ENCODE data around the gene ACACB. TPM values are rescaled to one million over a fixed set of nuclear protein-coding genes. Genes with fewer than 3 reads are reported as not detected.

Gene ACACB
- polyA plus RNA-seq, 6 donors from 2014 or later = 1.3 to 4.8 (median 4.0) TPM; not detected in 1

- H3K36me3 Mint-ChIP-seq = peaks cover 16 to 22% of the 10 kb centered on the region in 2 donors
- DNase-seq = no peak
- no peak overlapping the region for H3K27ac Mint-ChIP-seq
- H3K27me3 Mint-ChIP-seq = no peaks in the 10 kb centered on the region
- ATAC-seq (ENCODE audit: low read depth in 2 of 2) = no peak
- no peaks in the 10 kb centered on the region for H3K4me1 Mint-ChIP-seq
- H3K9me3 Mint-ChIP-seq = peaks cover 5 to 16% (median 8%) of the 10 kb centered on the region in 7 donors
- H3K4me3 Mint-ChIP-seq = no peak overlapping the region
These were observed 151.0 kb downstream of the ACACB start for GRCh38 chr12:109267361-109267760.

DNA sequence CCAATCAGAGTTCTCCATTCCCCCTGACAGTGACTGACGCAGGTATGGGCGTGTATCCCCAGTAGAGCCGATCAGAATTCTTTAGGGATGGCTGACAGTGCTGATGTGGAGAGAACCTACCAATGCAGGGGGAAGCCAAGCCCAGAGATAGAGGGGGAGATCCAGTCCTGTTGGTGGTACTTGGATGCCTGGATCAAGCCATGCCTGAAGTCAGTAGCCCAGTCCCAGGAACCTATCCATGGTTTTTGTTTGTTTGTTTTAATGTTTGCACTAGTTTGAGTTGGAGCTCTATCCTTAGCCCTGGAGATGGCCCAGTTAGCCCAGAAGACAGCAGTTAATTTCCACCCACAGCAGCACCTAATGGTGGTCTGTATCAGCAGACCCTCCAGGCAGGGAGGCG is 152.5 kb downstream of the ACACB start:
- no peak overlapping the region for H3K27ac Mint-ChIP-seq
- ATAC-seq (ENCODE audit: low read depth in 2 of 2) = no peak
- H3K9me3 Mint-ChIP-seq = peaks cover 0 to 9% (median 3%) of the 10 kb centered on the region in 7 donors
- no peaks in the 10 kb centered on the region for H3K4me1 Mint-ChIP-seq
- peaks cover 11 to 17% of the 10 kb centered on the region in 2 donors for H3K36me3 Mint-ChIP-seq
- DNase-seq = no peak
- no peak overlapping the region for H3K4me3 Mint-ChIP-seq
- H3K27me3 Mint-ChIP-seq = peaks cover 0 to 9% (median 8%) of the 10 kb centered on the region in 3 donors

DNA sequence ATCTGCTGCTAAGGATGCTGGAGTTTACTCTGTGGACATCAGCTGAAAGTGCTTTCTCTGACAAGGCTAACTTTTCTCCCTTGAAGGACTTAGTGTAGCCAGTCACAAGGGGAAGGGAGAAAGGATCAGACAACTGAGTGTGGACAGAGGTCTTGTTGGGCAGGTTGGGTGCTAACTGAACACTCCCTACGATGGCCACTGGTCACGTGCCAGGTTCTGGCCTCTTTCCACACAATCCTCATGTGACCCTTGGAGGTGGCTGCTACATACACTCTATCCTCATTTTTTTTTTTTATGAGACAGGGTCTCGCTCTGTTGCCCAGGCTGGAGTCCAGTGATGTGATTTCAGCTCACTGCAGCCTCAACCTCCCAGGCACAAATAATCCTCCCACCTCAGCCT is 153.0 kb downstream of the ACACB start:
- Mint-ChIP-seq H3K4me1 (no peaks in the 10 kb centered on the region), H3K36me3 (peaks cover 9 to 13% of the 10 kb centered on the region in 2 donors), H3K4me3 (no peak overlapping the region), H3K27me3 (peaks cover 0 to 9% (median 8%) of the 10 kb centered on the region in 3 donors), H3K9me3 (peaks cover 0 to 9% (median 3%) of the 10 kb centered on the region in 7 donors), H3K27ac (no peak overlapping the region)
- ATAC-seq (ENCODE audit: low read depth in 2 of 2) = no peak
- DNase-seq = no peak

- no peak for ATAC-seq (ENCODE audit: low read depth in 2 of 2)
- H3K4me1 Mint-ChIP-seq = no peaks in the 10 kb centered on the region
- peaks cover 0 to 17% (median 16%) of the 10 kb centered on the region in 3 donors for H3K27me3 Mint-ChIP-seq
These were observed 154.1 kb downstream of the ACACB start for GRCh38 chr12:109270494-109270893.

GRCh38 chr12:109271418-109271817 is 155.0 kb downstream of the ACACB start:
- peaks cover 9 to 14% of the 10 kb centered on the region in 2 donors for H3K36me3 Mint-ChIP-seq
- peaks cover 0 to 9% (median 3%) of the 10 kb centered on the region in 7 donors for H3K9me3 Mint-ChIP-seq
- peaks cover 0 to 22% (median 20%) of the 10 kb centered on the region in 3 donors for H3K27me3 Mint-ChIP-seq
- ATAC-seq (ENCODE audit: low read depth in 2 of 2) (no peak), DNase-seq (no peak)
- no peak overlapping the region for H3K4me3 Mint-ChIP-seq
- H3K4me1 Mint-ChIP-seq = no peaks in the 10 kb centered on the region
- no peak overlapping the region for H3K27ac Mint-ChIP-seq

More at GRCh38 chr12:109270494-109270893, 154.1 kb downstream of the ACACB start:
- peaks cover 9% of the 10 kb centered on the region in 2 donors for H3K36me3 Mint-ChIP-seq
- peaks cover 0 to 9% (median 3%) of the 10 kb centered on the region in 7 donors for H3K9me3 Mint-ChIP-seq
- H3K4me3 Mint-ChIP-seq = no peak overlapping the region
- DNase-seq = no peak
- no peak overlapping the region for H3K27ac Mint-ChIP-seq

- H3K36me3 Mint-ChIP-seq = peaks cover 9 to 15% of the 10 kb centered on the region in 2 donors
- ATAC-seq (ENCODE audit: low read depth in 2 of 2) = no peak
- H3K27me3 Mint-ChIP-seq = peaks cover 0 to 32% (median 20%) of the 10 kb centered on the region in 3 donors
- peaks cover 0 to 3% (median 0%) of the 10 kb centered on the region in 3 donors for H3K4me1 Mint-ChIP-seq
- no peak overlapping the region for H3K27ac Mint-ChIP-seq
- no peak overlapping the region for H3K4me3 Mint-ChIP-seq
- H3K9me3 Mint-ChIP-seq = peaks cover 0 to 9% (median 3%) of the 10 kb centered on the region in 7 donors
- no peak for DNase-seq
These were observed 157.0 kb downstream of the ACACB start for GRCh38 chr12:109273354-109273753.

GRCh38 chr12:109274381-109274780 is 158.0 kb downstream of the ACACB start:
- H3K4me1 Mint-ChIP-seq = peaks cover 0 to 3% (median 0%) of the 10 kb centered on the region in 3 donors
- H3K27ac Mint-ChIP-seq = no peak overlapping the region
- H3K27me3 Mint-ChIP-seq = peaks cover 0 to 32% (median 20%) of the 10 kb centered on the region in 3 donors
- H3K9me3 Mint-ChIP-seq = peaks cover 0 to 9% (median 3%) of the 10 kb centered on the region in 7 donors
- DNase-seq (no peak), ATAC-seq (ENCODE audit: low read depth in 2 of 2) (no peak)
- H3K4me3 Mint-ChIP-seq = no peak overlapping the region
- peaks cover 9 to 15% of the 10 kb centered on the region in 2 donors for H3K36me3 Mint-ChIP-seq

GRCh38 chr12:109275173-109275572 is 158.8 kb downstream of the ACACB start:
- peaks cover 7 to 12% of the 10 kb centered on the region in 2 donors for H3K36me3 Mint-ChIP-seq
- peaks cover 0 to 3% (median 0%) of the 10 kb centered on the region in 3 donors for H3K4me1 Mint-ChIP-seq
- ATAC-seq (ENCODE audit: low read depth in 2 of 2) (no peak), DNase-seq (no peak)
- H3K27ac Mint-ChIP-seq = no peak overlapping the region
- peaks cover 0 to 7% (median 3%) of the 10 kb centered on the region in 7 donors for H3K9me3 Mint-ChIP-seq
- H3K27me3 Mint-ChIP-seq = peaks cover 0 to 32% (median 20%) of the 10 kb centered on the region in 3 donors
- H3K4me3 Mint-ChIP-seq = no peak overlapping the region

DNA sequence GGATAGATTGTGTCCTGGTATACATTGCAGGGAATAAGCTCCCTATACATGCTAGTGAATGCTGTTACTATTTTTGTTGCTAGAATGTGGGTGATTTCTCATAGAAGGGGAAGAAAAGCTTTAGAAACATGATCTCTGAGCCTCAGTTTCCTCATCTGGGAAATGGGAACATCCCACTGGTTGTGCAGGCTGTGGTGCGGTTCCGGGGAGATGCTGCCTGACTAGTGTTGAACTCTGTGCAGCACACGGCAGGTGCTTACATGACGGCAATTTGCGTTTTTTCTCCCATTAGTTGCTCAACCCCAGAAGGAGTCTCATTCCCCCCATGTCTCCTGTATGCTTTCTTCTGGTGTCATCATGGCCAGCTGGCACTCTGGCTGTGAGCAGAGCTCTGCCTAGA is 159.8 kb downstream of the ACACB start:
- Mint-ChIP-seq H3K9me3 (peaks cover 0 to 3% (median 0%) of the 10 kb centered on the region in 7 donors), H3K36me3 (peaks cover 0 to 6% of the 10 kb centered on the region in 2 donors), H3K27me3 (peaks cover 0 to 32% (median 20%) of the 10 kb centered on the region in 3 donors), H3K4me3 (no peak overlapping the region), H3K27ac (no peak overlapping the region), H3K4me1 (peaks cover 0 to 3% (median 0%) of the 10 kb centered on the region in 3 donors)
- no peak for DNase-seq
- no peak for ATAC-seq (ENCODE audit: low read depth in 2 of 2)

- no peak for DNase-seq
- ATAC-seq (ENCODE audit: low read depth in 2 of 2) = no peak
- Mint-ChIP-seq H3K27me3 (peaks cover 0 to 32% (median 20%) of the 10 kb centered on the region in 3 donors), H3K9me3 (peaks cover 0 to 3% (median 0%) of the 10 kb centered on the region in 7 donors), H3K36me3 (peaks cover 0 to 6% of the 10 kb centered on the region in 2 donors), H3K27ac (no peak overlapping the region), H3K4me1 (peaks cover 0 to 3% (median 0%) of the 10 kb centered on the region in 3 donors), H3K4me3 (peak overlapping the region in 1 of 8 donors; percentile 37)
These were observed 161.0 kb downstream of the ACACB start for GRCh38 chr12:109277255-109277898.

DNA sequence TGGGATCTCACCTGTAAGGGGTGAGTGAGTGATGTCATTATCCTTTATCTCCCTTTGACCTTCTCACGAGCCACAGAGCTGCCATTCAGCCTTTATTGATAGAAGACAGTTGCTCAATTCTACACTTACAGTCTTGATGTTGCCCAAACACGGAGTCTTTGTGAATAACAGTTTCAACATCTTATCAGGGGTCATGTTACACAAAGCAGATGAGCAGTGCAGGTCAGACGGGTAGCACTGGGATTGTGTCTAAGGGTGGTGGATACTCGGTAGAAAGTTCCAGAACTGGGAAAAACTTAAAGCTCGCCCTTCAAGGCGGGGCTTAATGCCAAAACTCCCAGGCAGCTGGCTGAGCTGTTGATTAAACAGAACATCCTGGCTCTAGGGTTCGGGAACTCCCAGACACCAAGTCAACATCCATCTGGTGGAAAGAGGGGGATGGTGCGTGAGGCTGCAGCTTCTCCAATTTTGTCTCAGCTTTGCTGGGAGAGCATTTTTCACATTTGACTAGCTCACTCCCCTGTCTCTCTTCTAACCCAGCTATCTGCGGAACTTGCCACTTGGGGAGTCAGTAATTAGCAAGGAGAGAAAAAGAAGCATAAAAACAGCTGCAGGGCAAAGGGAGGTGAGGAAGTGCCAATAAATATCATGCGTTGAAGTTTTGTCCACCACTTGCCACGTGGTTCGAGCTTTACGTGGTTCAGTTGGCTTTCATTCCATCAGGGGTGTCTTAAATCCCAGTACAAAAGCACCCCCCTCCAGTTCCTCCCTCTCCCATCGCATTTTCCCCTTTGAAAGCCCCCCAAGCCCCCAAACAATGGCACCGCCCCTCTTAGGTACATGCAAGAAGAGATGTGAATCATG is 161.7 kb downstream of the ACACB start:
- DNase-seq = no peak
- peaks cover 0 to 3% (median 0%) of the 10 kb centered on the region in 3 donors for H3K4me1 Mint-ChIP-seq
- no peak overlapping the region for H3K27ac Mint-ChIP-seq
- H3K9me3 Mint-ChIP-seq = peaks cover 0 to 3% (median 0%) of the 10 kb centered on the region in 7 donors
- H3K36me3 Mint-ChIP-seq = peaks cover 0 to 6% of the 10 kb centered on the region in 2 donors
- ATAC-seq (ENCODE audit: low read depth in 2 of 2) = no peak
- H3K4me3 Mint-ChIP-seq = peak overlapping the region in 1 of 8 donors; percentile 37
- peaks cover 0 to 30% (median 19%) of the 10 kb centered on the region in 3 donors for H3K27me3 Mint-ChIP-seq

GRCh38 chr12:109278912-109279311 is 162.5 kb downstream of the ACACB start:
- no peak for ATAC-seq (ENCODE audit: low read depth in 2 of 2)
- Mint-ChIP-seq H3K4me3 (no peak overlapping the region), H3K27ac (no peak overlapping the region), H3K9me3 (peaks cover 0 to 3% (median 0%) of the 10 kb centered on the region in 7 donors), H3K4me1 (peaks cover 0 to 3% (median 0%) of the 10 kb centered on the region in 3 donors), H3K27me3 (peaks cover 0 to 23% (median 12%) of the 10 kb centered on the region in 3 donors), H3K36me3 (peaks cover 0 to 6% of the 10 kb centered on the region in 2 donors)
- DNase-seq = no peak

DNA sequence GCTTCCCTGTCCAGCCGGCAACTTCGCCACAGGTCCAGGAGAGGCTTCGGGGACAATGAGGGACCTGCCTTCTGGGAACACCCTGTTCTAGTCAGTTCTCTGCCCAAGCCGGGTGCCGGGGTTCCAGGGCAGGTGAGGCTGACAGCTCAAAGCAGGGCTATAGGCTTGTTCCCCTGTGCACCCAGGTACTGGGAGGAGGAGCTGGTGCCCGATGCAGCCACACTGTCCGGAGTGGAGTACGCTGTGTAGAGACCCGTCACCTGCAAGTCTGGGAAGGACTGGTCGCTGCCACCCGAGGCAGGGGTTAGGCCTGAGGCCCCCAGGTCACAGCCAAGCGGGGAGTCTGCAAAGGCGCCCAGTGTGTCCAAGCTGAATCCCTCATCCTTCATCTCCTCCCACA is 163.1 kb downstream of the ACACB start:
- DNase-seq (no peak), ATAC-seq (ENCODE audit: low read depth in 2 of 2) (no peak)
- Mint-ChIP-seq H3K27me3 (peaks cover 0 to 23% (median 12%) of the 10 kb centered on the region in 3 donors), H3K36me3 (peaks cover 0 to 6% of the 10 kb centered on the region in 2 donors), H3K9me3 (peaks cover 0 to 3% (median 0%) of the 10 kb centered on the region in 7 donors), H3K4me1 (peaks cover 0 to 3% (median 1%) of the 10 kb centered on the region in 3 donors), H3K4me3 (no peak overlapping the region), H3K27ac (no peak overlapping the region)

Measured in naive B cell (primary cell).